IPS-18a (cell line): ENCODE results near the gene COL2A1.

Source experiments
- H3K27ac ChIP-seq: one replicate; pipeline ENCODE4 v1.5.1; 2013; ENCODE audit warnings: low read length
- H3K27me3 ChIP-seq: one replicate; pipeline ENCODE4 v1.6.1; 2013; ENCODE audit warnings: mild to moderate bottlenecking, low read length; ENCODE audit not compliant: control insufficient read depth, insufficient read depth
- H3K36me3 ChIP-seq: one replicate; pipeline ENCODE4 v1.6.1; 2013; ENCODE audit warnings: low read depth, low read length; ENCODE audit not compliant: control insufficient read depth
- H3K4me1 ChIP-seq: one replicate; pipeline ENCODE4 v1.6.1; 2013; ENCODE audit warnings: low read depth, low read length; ENCODE audit not compliant: control insufficient read depth
- H3K4me3 ChIP-seq: one replicate; pipeline ENCODE4 v1.5.1; 2013; ENCODE audit warnings: low read length
- H3K9ac ChIP-seq: one replicate; pipeline ENCODE4 v1.6.1; 2013; ENCODE audit warnings: mild to moderate bottlenecking, low read length, moderate library complexity
- H3K9me3 ChIP-seq: one replicate; pipeline ENCODE4 v1.6.1; 2013; ENCODE audit warnings: low read depth, low read length; ENCODE audit not compliant: control insufficient read depth

The COL2A1 gene

DNA sequence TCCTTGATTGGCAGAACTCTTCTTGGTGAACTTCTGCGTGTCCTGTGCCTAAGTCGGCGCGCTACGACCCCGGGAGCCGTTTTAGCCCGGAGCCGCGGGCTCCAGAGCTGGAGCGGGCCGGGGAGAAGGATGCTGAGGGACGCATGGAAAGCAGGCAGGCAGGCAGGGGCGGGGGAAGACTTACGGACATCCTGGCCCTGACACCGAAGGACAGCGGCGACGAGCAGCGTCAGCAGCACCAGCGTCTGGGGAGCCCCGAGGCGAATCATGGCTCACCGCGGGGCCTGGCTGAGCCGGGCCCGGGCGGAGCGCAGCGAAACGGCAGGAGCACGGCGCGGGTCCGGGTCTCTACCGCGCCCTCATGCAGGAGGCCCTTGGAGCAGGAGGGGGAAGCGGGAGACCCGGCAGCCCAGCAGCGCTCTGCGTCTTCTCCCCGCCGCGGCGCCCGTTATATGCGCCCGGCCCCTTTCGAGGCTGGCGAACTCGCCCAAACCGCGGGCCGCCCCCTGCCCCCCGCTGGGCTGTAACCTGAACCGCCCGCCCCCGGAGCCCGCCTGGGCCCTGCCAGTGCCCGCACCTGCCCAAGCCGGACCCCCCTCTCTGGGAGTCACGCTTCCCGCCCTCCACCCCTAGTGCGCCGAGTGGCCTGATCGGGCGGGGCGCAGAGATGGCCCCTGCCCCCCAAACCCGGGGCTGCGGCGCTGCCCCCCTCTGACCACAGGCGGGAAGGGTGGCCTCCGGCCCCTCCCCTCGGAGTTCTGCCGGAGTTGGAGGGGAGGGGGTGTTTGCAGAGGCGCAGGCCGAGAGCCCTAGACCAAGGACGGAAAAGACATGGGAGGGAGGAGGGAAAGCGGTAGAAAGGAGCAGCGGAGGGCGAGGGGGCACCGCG is at the start of gene COL2A1:
COL2A1 (minus strand) TSS at position 424 of the 889 bp plus-strand sequence; CDS start at position 269, 155 bp downstream.
- H3K27me3 ChIP-seq: peaks cover 100% of the 10 kb centered on the region
- no peak within 1 kb of the TSS for H3K27ac ChIP-seq

DNA sequence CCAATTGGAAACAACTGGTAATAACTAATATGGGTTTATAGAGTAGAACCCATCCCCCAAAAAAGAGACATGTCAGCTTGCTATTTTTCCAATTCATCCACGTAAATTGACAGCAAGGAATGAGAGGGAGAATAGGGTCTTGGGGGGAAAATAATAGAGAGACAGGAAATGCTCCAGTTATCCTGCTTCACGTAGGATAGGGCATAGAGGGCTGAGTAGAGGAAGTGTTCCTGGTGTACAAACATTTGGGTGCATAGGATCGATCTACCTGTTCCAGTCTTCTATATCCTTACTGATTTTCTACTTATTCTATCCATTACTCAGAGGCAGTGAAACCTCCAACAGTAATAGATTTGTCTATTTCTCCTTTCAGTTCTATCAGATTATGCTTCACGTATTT is 49.6 kb upstream of the COL2A1 start:
- peaks cover 3% of the 10 kb centered on the region for H3K9me3 ChIP-seq
- H3K27ac ChIP-seq: no peak overlapping the region
- no peaks in the 10 kb centered on the region for H3K27me3 ChIP-seq
- H3K4me3 ChIP-seq: no peak overlapping the region
- no peak overlapping the region for H3K9ac ChIP-seq
- no peaks in the 10 kb centered on the region for H3K4me1 ChIP-seq
- H3K36me3 ChIP-seq: peaks cover 7% of the 10 kb centered on the region

More for the DNA sequence above, at the start of gene COL2A1:
- H3K4me3 ChIP-seq: peak within 1 kb of the TSS; percentile 66
- H3K9me3 ChIP-seq: no peaks in the 10 kb centered on the region
- no peaks in the 10 kb centered on the region for H3K36me3 ChIP-seq
- peaks cover 33% of the 10 kb centered on the region for H3K4me1 ChIP-seq
- peak within 1 kb of the TSS; percentile 2 for H3K9ac ChIP-seq

DNA sequence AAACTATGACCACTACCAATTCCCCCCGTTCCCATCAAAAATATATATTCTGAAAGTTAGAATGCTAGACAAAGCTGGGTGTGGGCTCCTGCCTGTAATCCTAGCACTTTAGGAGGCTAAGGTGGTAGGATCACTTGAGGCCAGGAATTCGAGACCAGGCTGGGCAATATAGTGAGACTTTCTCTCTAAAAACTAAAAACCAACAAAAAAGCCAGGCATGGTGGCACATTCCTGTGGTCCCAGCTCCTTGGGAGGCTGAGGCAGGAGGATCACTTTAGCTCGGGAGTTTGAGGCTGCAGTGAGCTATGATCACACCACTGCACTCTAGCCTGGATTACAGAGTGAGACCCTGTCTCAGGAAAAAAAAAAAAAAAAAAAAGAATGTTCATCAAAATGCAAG is 48.8 kb upstream of the COL2A1 start:
- Histone ChIP-seq H3K4me3 (no peak overlapping the region), H3K27ac (no peak overlapping the region), H3K27me3 (no peaks in the 10 kb centered on the region), H3K9ac (no peak overlapping the region), H3K4me1 (no peaks in the 10 kb centered on the region), H3K9me3 (no peaks in the 10 kb centered on the region), H3K36me3 (no peaks in the 10 kb centered on the region)

DNA sequence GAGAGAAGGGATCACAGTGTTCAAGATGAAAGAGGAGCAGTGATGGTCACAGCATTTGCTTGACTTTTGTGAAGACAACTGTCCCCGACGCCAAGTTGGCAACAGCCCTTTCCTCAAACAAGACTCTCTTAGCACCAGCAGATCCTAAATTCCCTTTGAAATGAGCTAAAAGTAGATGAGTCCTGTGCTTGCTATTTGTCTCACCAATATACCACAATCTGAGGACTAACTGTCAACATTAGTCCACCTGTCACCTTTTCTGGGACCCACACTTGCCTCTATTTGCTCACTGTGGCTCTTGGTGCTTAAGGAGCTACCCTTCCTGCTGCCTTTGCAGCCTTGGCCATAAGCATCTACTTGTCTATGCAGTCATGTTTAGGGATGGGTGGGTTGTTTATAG is 47.4 kb upstream of the COL2A1 start:
- Histone ChIP-seq H3K27me3 (no peaks in the 10 kb centered on the region), H3K9me3 (no peaks in the 10 kb centered on the region), H3K9ac (no peak overlapping the region), H3K27ac (no peak overlapping the region), H3K4me3 (no peak overlapping the region), H3K36me3 (peaks cover 14% of the 10 kb centered on the region), H3K4me1 (no peaks in the 10 kb centered on the region)

DNA sequence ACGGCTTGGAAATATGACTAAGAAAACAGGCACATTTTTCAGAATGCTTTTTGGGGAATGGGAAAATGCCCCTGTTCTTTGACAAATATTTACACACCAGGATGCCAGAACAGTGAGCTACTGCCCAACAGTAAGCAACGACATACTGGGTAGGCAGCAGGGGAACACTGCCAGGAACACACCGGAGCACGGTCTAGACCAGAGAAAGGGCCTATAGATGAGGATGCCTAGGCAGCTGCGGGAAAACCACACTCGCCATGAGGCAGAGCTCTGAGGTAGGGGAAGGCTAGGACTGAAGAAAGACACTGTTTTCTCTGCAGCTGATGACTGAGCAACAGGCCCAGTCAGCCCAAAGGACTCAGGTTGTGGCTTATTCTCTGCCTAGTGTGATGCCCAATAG is 45.9 kb upstream of the COL2A1 start:
- Histone ChIP-seq H3K36me3 (peaks cover 29% of the 10 kb centered on the region), H3K27ac (no peak overlapping the region), H3K27me3 (no peaks in the 10 kb centered on the region), H3K9me3 (no peaks in the 10 kb centered on the region), H3K4me1 (no peaks in the 10 kb centered on the region), H3K9ac (no peak overlapping the region), H3K4me3 (no peak overlapping the region)

DNA sequence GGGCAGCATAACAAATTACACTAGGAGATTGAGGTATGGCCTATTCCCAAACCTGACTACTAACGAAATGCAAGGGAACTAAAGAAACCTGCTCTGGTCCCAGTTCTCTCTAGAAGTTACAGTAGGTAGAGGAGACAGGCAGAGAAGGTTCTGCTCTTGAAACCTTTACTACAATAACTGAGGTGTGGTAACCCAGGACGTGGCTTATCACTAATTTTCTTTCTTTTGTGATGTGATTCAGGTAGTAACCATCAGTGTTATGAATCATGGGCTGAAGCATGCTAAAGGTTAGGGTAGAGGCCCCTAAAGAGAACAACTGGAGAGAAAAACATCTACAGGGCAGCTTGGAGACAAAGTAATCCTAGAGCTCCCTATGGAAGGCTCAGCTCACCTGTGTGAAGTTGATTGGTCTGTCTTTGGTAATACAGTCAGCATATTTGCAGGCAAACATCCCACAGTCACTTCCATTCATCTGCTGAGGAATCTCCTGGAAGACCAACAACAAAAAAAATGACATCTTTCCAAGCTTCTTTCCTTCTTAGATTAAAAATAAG is 41.8 kb upstream of the COL2A1 start:
- no peak overlapping the region for H3K27ac ChIP-seq
- H3K4me3 ChIP-seq: no peak overlapping the region
- no peaks in the 10 kb centered on the region for H3K4me1 ChIP-seq
- no peaks in the 10 kb centered on the region for H3K27me3 ChIP-seq
- H3K9ac ChIP-seq: no peak overlapping the region
- no peaks in the 10 kb centered on the region for H3K9me3 ChIP-seq
- H3K36me3 ChIP-seq: peaks cover 40% of the 10 kb centered on the region

DNA sequence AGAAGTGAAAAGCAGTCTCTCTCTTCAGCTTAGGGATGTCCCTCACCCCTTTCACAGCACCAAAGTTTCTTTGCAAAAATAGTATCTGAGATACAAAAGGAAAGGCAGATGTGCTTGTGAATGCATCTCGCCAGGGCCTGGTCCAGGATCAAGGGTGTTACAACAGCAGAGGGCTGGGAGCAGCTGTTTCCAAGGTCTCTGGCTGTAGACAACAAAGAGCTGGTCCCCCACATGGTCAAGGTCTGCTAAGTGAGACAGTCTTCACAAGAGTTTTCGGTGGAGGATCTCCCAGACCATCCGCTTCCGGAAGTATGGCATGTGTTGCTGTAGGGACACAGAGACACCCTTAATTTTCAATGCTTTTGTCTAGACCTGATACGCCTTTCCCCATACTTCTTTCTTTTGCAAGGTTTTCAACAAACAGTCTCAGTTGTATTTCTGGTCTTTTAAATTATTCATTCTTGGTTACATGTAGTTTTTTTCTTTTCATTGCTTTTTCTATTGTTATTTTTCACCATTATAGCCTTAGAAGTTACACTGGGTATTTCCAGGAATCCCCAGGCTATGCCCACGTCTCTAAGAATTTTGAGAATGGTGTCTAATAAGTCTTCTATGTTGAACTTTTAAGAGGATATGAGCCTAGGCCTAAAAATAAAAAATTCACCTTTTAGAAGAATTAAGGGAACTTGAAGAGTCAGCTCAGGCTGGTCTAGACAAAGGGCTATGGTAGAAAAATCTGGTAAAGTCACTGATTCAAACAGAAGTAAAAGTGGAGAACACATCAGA is 41.0 kb upstream of the COL2A1 start:
- no peak overlapping the region for H3K4me3 ChIP-seq
- no peak overlapping the region for H3K27ac ChIP-seq
- H3K36me3 ChIP-seq: peaks cover 40% of the 10 kb centered on the region
- H3K4me1 ChIP-seq: no peaks in the 10 kb centered on the region
- no peak overlapping the region for H3K9ac ChIP-seq
- no peaks in the 10 kb centered on the region for H3K27me3 ChIP-seq
- no peaks in the 10 kb centered on the region for H3K9me3 ChIP-seq

DNA sequence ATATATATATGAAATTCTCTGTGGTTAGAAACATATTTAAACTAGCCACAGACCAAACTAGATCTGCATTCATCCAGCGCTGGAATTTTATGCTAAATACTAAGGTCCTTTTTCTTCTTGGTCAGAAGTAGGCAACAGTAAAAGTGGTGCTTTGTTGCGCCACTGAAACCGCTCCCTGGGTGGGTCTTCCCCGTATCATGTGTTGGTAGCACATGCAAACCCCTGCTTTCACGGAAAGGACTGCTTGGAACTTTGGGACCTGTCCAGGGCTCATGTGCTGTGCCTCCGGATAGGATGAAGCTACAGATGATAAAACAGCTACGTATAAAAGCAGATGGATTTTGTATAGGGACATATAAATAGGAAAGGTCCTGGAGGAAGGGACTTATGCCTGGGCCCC is 40.1 kb upstream of the COL2A1 start:
- no peaks in the 10 kb centered on the region for H3K9me3 ChIP-seq
- peaks cover 40% of the 10 kb centered on the region for H3K36me3 ChIP-seq
- no peak overlapping the region for H3K27ac ChIP-seq
- peaks cover 6% of the 10 kb centered on the region for H3K27me3 ChIP-seq
- no peak overlapping the region for H3K9ac ChIP-seq
- no peak overlapping the region for H3K4me3 ChIP-seq
- no peaks in the 10 kb centered on the region for H3K4me1 ChIP-seq

DNA sequence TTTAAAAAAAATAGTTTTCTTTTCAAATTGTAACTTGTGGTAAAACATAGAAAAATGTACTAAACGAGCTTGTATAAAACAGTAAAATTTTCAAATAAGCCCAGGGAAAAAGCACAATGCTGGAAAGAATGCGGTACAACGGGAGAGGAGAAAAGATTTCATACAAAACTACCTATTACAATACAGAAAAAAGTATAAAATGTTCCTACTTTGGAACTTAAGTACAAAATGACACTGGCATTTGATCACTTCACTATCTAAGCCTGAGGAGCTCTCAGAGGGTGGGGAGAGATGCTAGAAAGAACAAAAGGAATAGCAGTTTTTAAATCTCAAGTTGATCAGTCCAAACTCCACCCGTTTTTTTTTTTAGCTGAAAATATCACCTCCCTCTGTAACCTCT is 39.5 kb upstream of the COL2A1 start:
- peaks cover 40% of the 10 kb centered on the region for H3K36me3 ChIP-seq

DNA sequence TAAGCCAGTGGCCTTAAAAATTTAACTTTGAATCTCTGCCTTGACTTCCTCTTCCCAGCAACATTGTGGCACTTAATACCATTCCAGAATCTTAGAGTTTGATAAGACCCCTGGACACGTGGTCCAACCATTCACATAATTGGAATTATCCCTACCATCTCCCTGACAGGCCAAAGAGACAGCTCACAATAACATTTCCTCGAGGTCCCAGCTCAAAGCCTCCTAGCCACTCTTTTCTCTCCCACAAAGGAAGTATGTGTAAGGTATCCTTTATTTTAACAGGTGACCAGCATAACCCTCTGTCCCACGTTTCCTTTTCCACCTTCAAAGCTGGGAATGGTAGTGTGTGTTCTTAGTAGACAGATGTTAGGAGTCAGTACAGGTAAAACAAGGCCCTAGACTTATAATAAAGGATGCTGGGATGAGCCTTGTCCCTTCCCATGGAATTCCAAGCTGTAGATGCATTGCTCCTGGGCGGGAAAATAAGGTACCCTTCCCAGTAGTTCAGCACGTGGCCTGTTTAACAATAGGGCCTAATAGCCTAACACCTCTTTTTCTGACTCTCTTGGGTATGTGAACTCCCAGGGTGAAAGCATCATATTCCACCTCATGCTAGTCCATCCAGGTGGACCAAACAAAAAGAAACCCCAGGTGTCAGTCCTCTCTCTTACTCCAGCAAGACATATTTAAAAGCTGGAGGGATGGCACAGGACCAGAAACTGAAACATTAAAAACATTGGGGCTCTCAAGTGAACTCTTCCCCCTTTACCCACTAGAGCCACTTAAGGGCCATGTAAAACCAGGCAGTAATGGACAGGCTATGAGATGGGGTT is 37.5 kb upstream of the COL2A1 start:
- peaks cover 28% of the 10 kb centered on the region for H3K36me3 ChIP-seq
- no peak overlapping the region for H3K4me3 ChIP-seq
- no peaks in the 10 kb centered on the region for H3K9me3 ChIP-seq
- no peak overlapping the region for H3K27ac ChIP-seq
- no peak overlapping the region for H3K9ac ChIP-seq
- H3K27me3 ChIP-seq: peaks cover 27% of the 10 kb centered on the region
- H3K4me1 ChIP-seq: peaks cover 15% of the 10 kb centered on the region

More for the DNA sequence above, 39.5 kb upstream of the COL2A1 start:
- Histone ChIP-seq H3K27ac (no peak overlapping the region), H3K4me3 (no peak overlapping the region), H3K9me3 (no peaks in the 10 kb centered on the region), H3K9ac (no peak overlapping the region), H3K27me3 (peaks cover 12% of the 10 kb centered on the region), H3K4me1 (no peaks in the 10 kb centered on the region)

DNA sequence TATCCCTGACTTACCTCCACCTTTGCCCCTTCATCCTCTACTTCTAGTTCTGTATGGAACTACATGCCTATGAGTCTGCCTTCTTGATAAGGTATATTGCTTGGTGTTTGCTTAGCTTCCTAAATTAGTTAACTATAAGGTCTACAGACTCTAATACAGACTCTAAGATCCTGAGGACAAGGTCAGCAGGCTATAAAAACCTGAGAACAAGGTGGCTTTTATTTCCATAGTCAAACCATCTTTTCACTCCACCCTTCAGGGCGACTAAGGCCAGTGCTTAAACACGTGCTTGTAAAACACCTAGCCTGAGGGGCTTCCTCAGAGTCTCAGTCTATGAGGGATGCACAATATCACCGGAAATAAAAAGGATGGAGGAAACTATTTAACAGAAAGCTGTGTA is 36.1 kb upstream of the COL2A1 start:
- Histone ChIP-seq H3K9me3 (no peaks in the 10 kb centered on the region), H3K36me3 (peaks cover 13% of the 10 kb centered on the region), H3K27ac (no peak overlapping the region), H3K4me1 (peaks cover 20% of the 10 kb centered on the region), H3K27me3 (peaks cover 42% of the 10 kb centered on the region), H3K9ac (no peak overlapping the region), H3K4me3 (no peak overlapping the region)
